GM23248 (cell line): ENCODE results near the gene ZNF331. TPM values are rescaled to one million over a fixed set of nuclear protein-coding genes. Genes with fewer than 3 reads are reported as not detected.

Source experiments
- DNase-seq: peaks from one replicate; pipeline ENCODE4 v3.0.0-alpha.2; 2015
- H2AFZ ChIP-seq: fragments of 200-600 bp; sonication (generic); 2 replicates; pipeline ENCODE4 v1.6.1; 2016; ENCODE audit warnings: antibody characterized with exemption
- H3F3A ChIP-seq: fragments of 200-600 bp; sonication (generic); 2 replicates; pipeline ENCODE4 v1.6.1; 2016; ENCODE audit warnings: mild to moderate bottlenecking, antibody characterized with exemption, mixed run types; ENCODE audit not compliant: insufficient read depth
- H3K27ac ChIP-seq: fragments of 200-600 bp; sonication (generic); 2 replicates; pipeline ENCODE4 v1.5.1; 2016; ENCODE audit warnings: mild to moderate bottlenecking
- H3K27me3 ChIP-seq: fragments of 200-600 bp; sonication (generic); replicated peaks from 2 replicates; pipeline ENCODE4 v1.6.1; 2016; ENCODE audit warnings: mild to moderate bottlenecking; ENCODE audit not compliant: insufficient read depth
- H3K36me3 ChIP-seq: fragments of 200-600 bp; sonication (generic); 2 replicates; pipeline ENCODE4 v1.6.1; 2016; ENCODE audit warnings: low read depth, mild to moderate bottlenecking
- H3K4me1 ChIP-seq: fragments of 200-600 bp; sonication (generic); 2 replicates; pipeline ENCODE4 v1.6.1; 2016; ENCODE audit warnings: mild to moderate bottlenecking; ENCODE audit not compliant: insufficient read depth
- H3K4me2 ChIP-seq: fragments of 200-600 bp; sonication (generic); one replicate; pipeline ENCODE4 v1.6.1; 2016; ENCODE audit warnings: mild to moderate bottlenecking; ENCODE audit not compliant: unreplicated experiment
- H3K4me3 ChIP-seq: fragments of 200-600 bp; sonication (generic); 2 replicates; pipeline ENCODE4 v1.5.1; 2016; ENCODE audit warnings: mild to moderate bottlenecking
- H3K79me2 ChIP-seq: fragments of 200-600 bp; sonication (generic); 2 replicates; pipeline ENCODE4 v1.6.1; 2016; ENCODE audit warnings: mild to moderate bottlenecking; ENCODE audit not compliant: insufficient read depth
- H3K9ac ChIP-seq: fragments of 200-600 bp; sonication (generic); 2 replicates; pipeline ENCODE4 v1.6.1; 2016; ENCODE audit warnings: mild to moderate bottlenecking
- H3K9me2 ChIP-seq: fragments of 200-600 bp; sonication (generic); 2 replicates; pipeline ENCODE4 v1.6.1; 2016; ENCODE audit warnings: mixed run types, mild to moderate bottlenecking, moderate library complexity; ENCODE audit not compliant: insufficient read depth
- H3K9me3 ChIP-seq: fragments of 200-600 bp; sonication (generic); one replicate; pipeline ENCODE4 v1.6.1; 2017; ENCODE audit warnings: low read depth
- H4K20me1 ChIP-seq: fragments of 200-600 bp; sonication (generic); 2 replicates; pipeline ENCODE4 v1.6.0; 2016; ENCODE audit not compliant: insufficient read depth
- EZH2 ChIP-seq: fragments of 200-600 bp; sonication (generic); IDR thresholded peaks from 2 replicates; pipeline ENCODE4 v1.6.1; 2018; ENCODE audit warnings: antibody characterized with exemption, mild to moderate bottlenecking; ENCODE audit not compliant: insufficient read depth, poor library complexity, severe bottlenecking
- EZH2phosphoT487 ChIP-seq: fragments of 200-600 bp; sonication (generic); IDR thresholded peaks from 2 replicates; pipeline ENCODE4 v1.6.1; 2018; ENCODE audit warnings: antibody characterized with exemption, moderate library complexity, mild to moderate bottlenecking, low read depth; ENCODE audit not compliant: insufficient read depth
- WGBS, 2 experiments: methylation state at CpG; one replicate each; pipeline ENCODE4 v1.1.6; 2015 to 2017; ENCODE audit warnings: low lambda C conversion rate in 2 of 2, low coverage in 1 of 2; ENCODE audit errors: missing lambda C conversion rate in 2 of 2; 5-methylcytosine and 5-hydroxymethylcytosine counted together
- in situ Hi-C: fragments of 300-500 bp; cut with MboI; formaldehyde crosslinking; loops from 2 replicates; pipeline ENCODE4 v1.15.0; 2020
- polyA plus RNA-seq: library from polyadenylated mRNA; unstranded; fragments of >200 nt; fragmentation: Nextera tagmentation; extraction: Ambion mirVana; gene quantifications from 2 replicates; pipeline ENCODE4 v1.2.1, GENCODE V29; 2016
- total RNA-seq: library from RNA; depleted of rRNA; stranded (reverse); fragments of >200 nt; shearing (Covaris generic); gene quantifications from 2 replicates; pipeline ENCODE4 v1.2.3, GENCODE V29; 2014

ZNF331 gene
- total and polyA plus RNA-seq, 2 experiments from 2014 or later: 13.9 to 17.0 TPM

DNA sequence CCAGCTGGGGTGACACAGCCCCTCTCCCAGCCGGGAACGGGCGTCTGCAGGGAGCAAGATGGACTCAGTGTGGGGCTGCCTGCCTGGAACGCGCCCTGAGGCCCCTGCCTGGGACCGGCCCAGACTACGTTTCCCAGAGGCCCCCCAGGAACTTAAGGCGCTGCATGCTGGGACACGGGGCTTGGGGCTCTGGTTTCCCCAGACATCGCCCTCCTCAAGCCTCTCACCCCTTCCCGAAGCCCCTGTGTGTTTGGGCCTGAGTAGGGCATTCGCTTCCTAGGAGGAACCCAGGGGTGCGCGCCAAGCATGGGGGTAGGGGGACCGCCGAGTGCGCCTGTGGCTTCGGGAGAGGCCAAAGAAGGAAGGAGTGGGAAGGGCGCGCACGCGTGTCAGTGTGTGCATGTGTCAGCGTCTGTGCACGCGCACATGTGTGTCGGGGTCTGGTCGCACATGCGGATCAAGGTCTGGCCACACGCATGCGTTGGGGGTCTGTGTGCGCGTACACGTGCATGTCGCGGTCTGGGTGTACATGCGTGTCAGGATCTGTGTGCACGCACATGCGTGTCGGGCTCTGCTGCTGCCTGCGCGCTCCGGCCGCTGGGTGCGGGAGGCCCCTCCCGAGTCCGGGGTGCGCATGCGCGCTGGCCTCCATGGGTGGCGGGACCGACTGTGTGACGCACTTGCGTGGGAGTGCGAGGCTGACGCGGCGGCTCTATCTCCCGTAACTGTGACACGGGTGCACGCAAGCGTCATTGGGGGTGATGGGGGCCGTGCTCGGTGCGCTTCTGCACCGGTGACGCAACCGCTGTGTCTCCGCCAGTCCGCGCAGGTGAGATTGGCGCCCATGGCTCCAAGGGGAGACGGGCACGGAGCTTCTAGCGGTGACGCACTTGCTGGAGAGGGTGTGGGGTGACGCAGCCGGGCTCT lies 16.2 kb downstream of the ZNF331 start:
- Histone ChIP-seq H3F3A (peaks cover 19% of the 10 kb centered on the region), H3K4me3 (peak overlapping the region; percentile 76), H3K27ac (peak overlapping the region; percentile 82), H3K9me3 (no peaks in the 10 kb centered on the region), H3K4me1 (peaks cover 32% of the 10 kb centered on the region), H2AFZ (peak overlapping the region; percentile 50; the same call in 1 of the 2 replicates), H3K79me2 (peaks cover 49% of the 10 kb centered on the region), H3K27me3 (no peaks in the 10 kb centered on the region), H3K36me3 (peaks cover under 1% of the 10 kb centered on the region; the same call in 1 of the 2 replicates), H3K4me2 (peak overlapping the region; percentile 63), H3K9me2 (no peaks in the 10 kb centered on the region), H3K9ac (peak overlapping the region; percentile 94), H4K20me1 (no peaks in the 10 kb centered on the region)
- DNase-seq: peak; percentile 95
- in situ Hi-C loops: no loop called here
- 48 to 52% methylated on average over 77 of the region's 77 CpGs for WGBS, 2 experiments
- TF ChIP-seq EZH2 (no peak), EZH2phosphoT487 (no peak)

DNA sequence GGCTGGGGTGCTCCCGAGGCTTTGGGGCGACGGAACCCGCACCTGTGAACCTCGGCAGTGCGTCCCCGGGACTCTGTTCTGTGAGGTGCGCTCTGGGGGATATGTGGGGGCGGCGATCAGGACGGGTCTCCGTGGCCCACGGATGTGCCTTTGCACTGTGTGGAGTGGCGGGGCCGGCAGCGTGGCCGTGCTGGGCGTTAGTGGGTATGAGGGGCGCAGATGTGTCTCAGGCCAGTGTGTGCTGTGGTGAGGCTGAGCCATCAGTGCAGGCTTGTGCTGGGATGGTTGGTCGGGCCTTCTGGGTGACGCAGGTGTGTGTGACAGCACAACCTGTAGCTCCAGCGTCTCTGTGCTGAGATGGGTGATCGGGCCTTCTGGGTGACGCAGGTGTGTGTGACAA lies 16.9 kb downstream of the ZNF331 start:
- in situ Hi-C loops: no loop called here
- Histone ChIP-seq H3K4me2 (peak overlapping the region; percentile 63), H3F3A (peaks cover 14% of the 10 kb centered on the region), H3K79me2 (peaks cover 49% of the 10 kb centered on the region), H3K36me3 (peaks cover 4% of the 10 kb centered on the region; the same call in 1 of the 2 replicates), H2AFZ (peak overlapping the region; percentile 50; the same call in 1 of the 2 replicates), H3K27me3 (no peaks in the 10 kb centered on the region), H3K27ac (peak overlapping the region; percentile 82), H3K9ac (peak overlapping the region; percentile 94), H3K4me1 (peaks cover 28% of the 10 kb centered on the region), H3K4me3 (peak overlapping the region; percentile 76), H3K9me3 (no peaks in the 10 kb centered on the region), H3K9me2 (no peaks in the 10 kb centered on the region), H4K20me1 (no peaks in the 10 kb centered on the region)
- peak; percentile 18 for DNase-seq
- 48 to 56% methylated on average over 24 of the region's 24 CpGs for WGBS, 2 experiments
- TF ChIP-seq EZH2: no peak
- no peak for TF ChIP-seq EZH2phosphoT487

DNA sequence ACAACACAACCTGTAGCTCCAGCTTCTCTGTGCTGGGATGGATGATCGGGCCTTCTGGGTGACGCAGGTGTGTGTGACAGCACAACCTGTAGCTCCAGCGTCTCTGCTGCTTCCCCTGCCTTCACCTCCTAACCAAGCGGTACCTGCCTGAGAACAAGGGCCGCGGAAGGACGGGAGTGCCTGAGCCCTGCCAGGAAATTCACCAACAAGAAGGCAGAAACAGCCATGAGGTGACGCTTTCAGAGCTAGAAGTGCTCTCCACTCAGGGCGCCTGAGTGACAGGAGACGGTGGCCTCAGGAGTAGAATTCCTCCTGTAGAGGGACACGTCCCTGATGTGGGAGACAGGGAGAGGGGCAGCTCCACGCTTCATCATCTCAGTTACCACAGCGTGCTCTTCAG lies 17.4 kb downstream of the ZNF331 start:
- TF ChIP-seq EZH2: no peak
- peak overlapping the region; percentile 94 for H3K9ac ChIP-seq
- no peak for DNase-seq
- in situ Hi-C loops: no loop called here
- no peaks in the 10 kb centered on the region for H4K20me1 ChIP-seq
- peaks cover 23% of the 10 kb centered on the region for H3K4me1 ChIP-seq
- peak overlapping the region; percentile 82 for H3K27ac ChIP-seq
- peaks cover 9% of the 10 kb centered on the region; the same call in 1 of the 2 replicates for H3F3A ChIP-seq
- peak overlapping the region; percentile 63 for H3K4me2 ChIP-seq
- H2AFZ ChIP-seq: no peak overlapping the region
- peak overlapping the region; percentile 76 for H3K4me3 ChIP-seq
- no peaks in the 10 kb centered on the region for H3K9me2 ChIP-seq
- peaks cover 49% of the 10 kb centered on the region for H3K79me2 ChIP-seq
- no peaks in the 10 kb centered on the region for H3K9me3 ChIP-seq
- H3K27me3 ChIP-seq: no peaks in the 10 kb centered on the region
- 93 to 97% methylated on average over 13 of the region's 13 CpGs for WGBS, 2 experiments
- peaks cover 4% of the 10 kb centered on the region; the same call in 1 of the 2 replicates for H3K36me3 ChIP-seq

DNA sequence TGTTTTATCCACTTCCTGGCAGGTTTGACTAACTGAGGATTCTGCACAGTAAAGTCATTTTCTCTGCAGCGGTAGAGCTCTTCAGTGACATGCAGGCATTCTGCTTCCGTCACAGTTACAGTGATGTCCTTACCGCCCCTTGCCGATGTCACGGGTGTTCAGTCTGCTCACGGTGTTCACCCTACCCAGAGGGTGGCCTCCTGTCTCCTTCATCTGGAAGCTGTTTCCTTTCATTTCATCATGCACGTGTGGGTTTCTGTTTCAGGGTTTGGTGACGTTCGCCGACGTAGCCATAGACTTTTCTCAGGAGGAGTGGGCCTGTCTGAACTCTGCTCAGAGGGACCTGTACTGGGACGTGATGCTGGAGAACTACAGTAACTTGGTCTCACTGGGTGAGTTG lies 33.4 kb downstream of the ZNF331 start:
- Histone ChIP-seq H3F3A (no peaks in the 10 kb centered on the region), H3K4me1 (no peaks in the 10 kb centered on the region), H3K9me3 (peaks cover 1% of the 10 kb centered on the region), H3K36me3 (peaks cover 42% of the 10 kb centered on the region), H3K27me3 (no peaks in the 10 kb centered on the region), H3K9ac (no peak overlapping the region), H3K27ac (no peak overlapping the region), H3K79me2 (0 out of 2 replicates have a peak, but pooled peaks cover 6% of the 10 kb centered on the region), H3K4me2 (no peak overlapping the region), H4K20me1 (no peaks in the 10 kb centered on the region), H3K9me2 (no peaks in the 10 kb centered on the region), H3K4me3 (no peak overlapping the region), H2AFZ (no peak overlapping the region)
- DNase-seq: no peak
- WGBS, 2 experiments: 69 to 72% methylated on average over 12 of the region's 12 CpGs
- in situ Hi-C loops: no loop called here
- no peak for TF ChIP-seq EZH2
